HG03066 (cell line): ENCODE results near the gene VEZF1.

Source experiments
- ATAC-seq: cut with Tn5 transposase; IDR thresholded peaks from one replicate; pipeline ENCODE4 v1.9.1; 2021; ENCODE audit warnings: low read depth; ENCODE audit not compliant: unreplicated experiment

Gene VEZF1

GRCh38 chr17:57935833-57936807 lies 51.9 kb downstream of the VEZF1 start:
- ATAC-seq = no peak

DNA sequence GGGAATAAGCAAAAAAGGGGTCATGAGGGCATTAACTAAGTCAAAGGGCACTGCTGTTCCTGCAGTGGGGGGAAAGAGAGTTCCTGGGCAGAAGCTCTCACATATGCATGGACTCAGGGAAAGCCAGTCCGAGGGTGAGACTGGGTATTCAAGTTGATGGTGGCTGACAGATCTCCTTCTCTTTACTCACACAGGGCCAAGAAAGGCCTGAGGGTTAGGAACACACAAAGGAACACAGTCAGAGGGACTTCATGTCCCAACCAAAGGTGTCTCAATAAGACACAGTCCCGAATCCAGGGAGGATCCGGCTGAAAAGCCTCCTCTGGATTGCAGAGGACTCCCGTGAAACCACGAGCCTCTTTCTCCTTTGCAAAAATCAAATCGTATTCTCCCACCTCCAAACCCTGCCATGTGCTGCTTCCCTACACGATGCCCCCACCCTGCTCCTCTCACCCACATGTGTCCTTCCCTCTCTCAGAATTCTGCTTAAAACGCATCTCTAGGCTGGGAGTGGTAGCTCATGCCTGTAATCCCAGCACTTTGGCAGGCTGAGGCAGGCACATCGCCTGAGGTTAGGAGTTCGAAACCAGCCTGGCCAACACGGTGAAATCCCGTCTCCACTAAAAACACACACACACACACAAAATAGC lies 56.4 kb downstream of the VEZF1 start:
- ATAC-seq = no peak

DNA sequence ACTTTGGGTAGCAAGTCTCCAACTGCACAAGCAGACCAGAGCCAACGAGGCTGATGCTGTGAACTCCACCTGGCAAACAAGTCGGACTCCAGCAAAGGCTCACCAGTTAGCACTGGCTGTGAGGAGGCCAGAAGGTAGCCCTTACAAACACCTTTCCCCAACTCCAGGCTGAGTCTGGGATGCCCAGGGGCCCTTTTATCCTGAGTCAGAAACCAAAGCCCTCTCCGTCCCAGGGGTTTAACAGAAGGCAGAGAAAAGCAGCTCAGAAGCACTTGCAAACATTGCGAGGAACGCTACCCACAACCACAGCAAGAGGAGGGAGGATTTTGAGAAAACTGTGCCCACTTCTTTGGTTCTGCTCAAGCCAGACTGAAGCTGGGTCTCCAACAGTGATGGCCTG lies 57.8 kb downstream of the VEZF1 start:
- ATAC-seq = no peak

DNA sequence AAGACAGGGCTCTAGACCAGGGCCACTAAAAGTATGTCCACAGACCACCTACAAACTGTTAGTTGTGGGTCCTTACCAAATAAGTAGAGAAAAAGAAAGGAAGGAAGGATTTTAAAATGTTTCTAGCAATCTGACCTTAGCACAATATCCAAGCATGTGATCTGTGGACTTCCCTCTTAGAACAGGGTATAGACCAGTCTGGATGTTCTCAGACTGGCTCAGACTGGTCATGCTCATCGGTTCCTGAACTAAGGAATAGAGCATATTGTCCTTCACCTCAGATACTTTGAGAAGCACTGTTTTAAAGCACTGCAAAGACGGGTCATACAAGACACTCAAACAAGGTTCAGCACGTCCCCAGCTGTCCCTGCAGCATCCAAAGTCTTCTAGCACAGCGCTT lies 58.7 kb downstream of the VEZF1 start:
- ATAC-seq = no peak

DNA sequence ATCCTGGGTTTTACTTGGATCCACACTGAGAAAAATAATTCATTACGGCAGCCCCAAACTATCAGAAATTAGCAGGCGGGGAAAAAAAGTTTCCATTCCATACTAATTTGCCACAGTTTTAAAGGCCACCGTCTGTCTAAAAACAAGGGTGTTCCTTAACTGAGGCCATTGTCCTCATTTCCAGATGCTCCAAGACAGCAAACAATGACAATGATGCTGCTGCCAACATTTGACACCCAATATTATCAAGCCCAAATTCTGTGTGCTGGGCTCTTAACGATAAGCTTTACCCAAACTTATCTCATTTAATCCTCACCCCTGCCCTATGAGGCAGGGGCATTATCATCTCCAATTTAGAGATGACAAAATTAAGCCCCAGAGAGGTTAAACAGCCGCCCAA lies 59.1 kb downstream of the VEZF1 start:
- ATAC-seq = no peak

- ATAC-seq = no peak
These were observed 60.9 kb downstream of the VEZF1 start for GRCh38 chr17:57927048-57927723.

DNA sequence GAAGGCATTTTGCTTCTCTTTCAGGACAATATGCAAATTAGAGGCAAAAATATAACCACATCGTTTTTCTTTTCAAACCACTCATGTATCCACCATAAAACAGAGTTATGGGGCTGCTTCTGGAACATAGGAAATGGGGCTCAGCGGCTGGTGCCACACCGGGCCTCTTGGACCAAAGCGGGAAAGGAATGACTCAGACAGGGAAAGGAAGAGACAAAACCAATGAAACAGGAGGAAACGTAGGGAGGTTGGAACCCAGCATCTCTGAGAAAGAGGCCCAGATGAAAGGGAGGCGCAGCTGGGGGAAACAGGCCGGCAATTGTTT lies 61.4 kb downstream of the VEZF1 start:
- ATAC-seq = no peak

DNA sequence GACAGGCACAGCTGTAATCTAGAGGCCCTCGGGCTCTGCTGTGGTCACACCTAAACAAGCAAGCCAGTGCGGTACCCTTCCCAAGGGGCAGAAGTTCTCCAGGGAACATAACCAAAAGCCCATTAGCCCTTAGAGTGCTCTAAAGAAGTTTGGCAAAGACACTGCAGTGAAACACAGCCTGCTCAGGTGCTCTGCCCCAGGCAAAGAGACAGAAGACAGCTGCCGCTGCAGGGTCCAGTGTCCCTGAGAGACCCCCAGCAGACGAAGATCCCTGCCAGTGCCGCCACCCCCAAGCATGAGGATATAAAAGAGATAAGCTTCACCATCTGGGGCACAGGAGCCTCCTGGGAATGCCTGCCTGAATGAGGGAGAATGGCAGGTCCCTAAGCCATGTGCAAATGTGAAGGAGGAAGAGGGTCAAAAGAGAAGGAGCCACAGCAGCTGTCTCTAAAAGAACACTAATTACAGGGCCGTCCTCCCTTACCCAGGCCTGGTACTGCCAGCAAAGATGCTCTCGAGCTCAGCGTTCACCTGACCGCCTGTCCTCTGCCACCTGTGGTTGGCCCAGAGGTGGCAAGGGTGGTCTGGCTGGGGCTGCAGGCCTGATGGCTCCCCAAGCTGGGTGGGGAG lies 62.6 kb downstream of the VEZF1 start:
- ATAC-seq = no peak

DNA sequence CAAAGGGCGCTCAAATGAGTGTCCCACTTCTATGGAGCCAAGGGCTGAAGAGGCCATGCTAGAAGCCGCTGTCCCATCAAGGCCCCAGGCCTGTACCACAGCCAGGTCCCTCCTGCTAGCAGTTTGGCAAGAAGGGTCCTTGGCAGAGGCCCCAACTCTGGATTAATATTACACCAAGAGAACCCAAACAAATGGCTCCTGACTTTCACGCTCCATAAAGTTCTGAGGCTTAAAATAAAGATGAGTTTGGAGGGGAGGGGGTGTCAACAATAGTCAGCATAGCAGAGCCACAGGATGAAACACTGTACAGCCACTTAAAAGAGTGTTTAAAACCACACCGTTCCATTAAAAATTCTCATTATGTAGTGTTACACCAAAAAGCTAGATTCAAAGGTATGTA lies 63.4 kb downstream of the VEZF1 start:
- no peak for ATAC-seq
